COLO829 (cell line): ENCODE measurements around the gene KIF2B.
"Not testable (repeated sequence)": the region's sequence is repeated elsewhere in the genome, so short reads cannot be mapped to it uniquely, and the experiment has no call there.

ENCODE experiments used
- DNase-seq: peaks from one replicate; pipeline ENCODE4 v3.0.0; 2012; ENCODE audit warnings: low spot score

KIF2B gene

GRCh38 chr17:53822764-53823163 lies at the start of gene KIF2B:
KIF2B (plus strand) TSS chr17:53822927; CDS start chr17:53823034, 107 bp downstream.
- DNase-seq = no peak

DNA sequence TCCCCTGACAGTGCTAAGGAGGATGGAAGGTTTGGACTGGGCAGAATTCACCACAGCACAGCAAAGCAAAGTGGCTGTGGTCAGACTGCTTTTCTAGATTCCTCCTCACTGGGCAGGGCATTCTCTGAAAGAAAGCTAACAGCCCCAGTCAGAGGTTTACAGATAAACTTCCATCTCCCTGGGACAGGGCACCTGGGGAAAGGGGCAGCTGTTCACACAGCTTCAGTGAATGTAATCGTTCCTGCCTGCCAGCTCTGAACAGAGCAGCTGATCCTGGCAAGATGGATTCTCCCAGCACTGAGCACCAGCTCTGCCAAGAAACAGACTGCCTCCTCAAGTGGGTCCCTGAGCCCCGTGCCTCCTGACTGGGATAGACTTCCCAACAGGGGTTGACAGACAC lies 42.4 kb upstream of the KIF2B start:
- DNase-seq = no peak

DNA sequence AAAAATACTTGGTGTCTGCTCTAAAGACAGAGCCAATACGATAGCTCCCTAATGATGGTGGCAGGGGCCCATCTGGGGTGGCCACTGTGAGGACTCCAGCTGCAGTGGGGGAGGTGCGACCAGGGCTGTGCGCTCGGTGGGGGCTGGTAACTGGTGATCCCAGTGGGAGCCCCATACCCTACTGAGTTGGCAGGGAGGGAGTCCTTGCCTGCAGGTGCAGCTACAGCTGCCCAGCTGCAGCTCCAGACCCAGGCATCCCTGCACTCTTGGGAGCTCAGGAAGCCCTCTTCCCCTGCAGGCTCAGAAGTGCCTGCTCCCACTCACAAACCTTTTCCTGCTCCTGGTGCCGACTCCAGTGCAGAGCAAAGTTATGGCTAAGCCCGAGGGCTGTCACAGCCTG lies 31.2 kb upstream of the KIF2B start:
- DNase-seq = no peak

- no peak for DNase-seq
These were observed 30.3 kb upstream of the KIF2B start for GRCh38 chr17:53792451-53792850.

- DNase-seq = no peak
These were observed 29.7 kb upstream of the KIF2B start for GRCh38 chr17:53792997-53793396.

DNA sequence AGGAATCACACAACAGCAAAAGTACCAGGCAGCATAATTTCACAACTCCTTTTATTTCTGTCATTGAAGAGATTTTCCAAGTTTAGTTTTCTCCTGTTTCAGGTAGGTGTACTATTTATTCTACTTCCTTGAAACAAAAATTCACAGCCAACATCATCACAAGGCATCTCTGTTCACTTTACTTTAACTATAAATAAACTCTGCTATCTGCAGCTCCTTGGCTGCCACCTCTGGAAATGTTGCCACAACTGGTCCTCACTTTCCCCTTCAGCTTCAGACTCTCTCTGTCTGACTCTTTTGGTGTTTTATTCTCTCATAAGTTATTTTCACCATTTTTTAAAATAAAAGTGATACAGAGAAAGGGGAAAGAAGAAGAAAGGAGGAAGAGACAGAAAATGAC lies 27.9 kb upstream of the KIF2B start:
- no peak for DNase-seq

DNA sequence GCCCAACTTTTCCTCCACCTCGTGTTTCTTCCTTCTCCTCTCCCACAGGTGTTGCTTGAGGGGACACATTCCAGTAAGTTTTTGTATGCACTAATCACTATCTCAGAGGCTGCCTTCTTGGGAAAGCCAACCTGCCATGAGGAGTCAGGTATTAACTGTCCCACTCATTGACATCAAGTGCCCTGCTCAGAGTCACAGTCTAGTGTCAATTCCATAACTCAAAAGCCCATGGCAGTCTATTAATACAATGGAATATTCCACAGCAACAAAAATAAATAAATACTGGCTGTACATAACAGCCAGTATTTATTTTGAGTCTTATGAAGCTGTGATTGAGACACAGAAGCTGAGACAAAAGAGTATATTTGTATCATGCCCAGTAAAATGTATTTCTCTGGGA lies 26.1 kb upstream of the KIF2B start:
- no peak for DNase-seq

DNA sequence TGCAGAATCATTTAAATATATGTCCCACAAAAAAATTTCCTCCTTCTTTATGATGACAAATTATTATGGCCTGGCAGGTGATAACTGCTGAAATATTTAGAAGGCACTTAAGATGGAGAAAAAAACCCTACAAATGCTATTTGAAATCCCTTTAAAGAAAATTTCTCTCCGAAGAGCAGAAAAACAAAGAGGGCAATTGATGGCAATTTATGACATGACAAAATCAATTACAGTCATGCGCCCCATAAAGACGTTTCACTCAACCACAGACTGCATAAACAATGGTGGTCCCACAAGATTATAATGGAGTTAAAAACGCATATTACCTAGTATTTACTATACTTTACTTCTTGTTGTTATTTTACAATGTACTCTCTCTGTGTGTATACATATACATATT lies 25.2 kb upstream of the KIF2B start:
- DNase-seq = no peak

- no peak for DNase-seq
These were observed 18.3 kb upstream of the KIF2B start for GRCh38 chr17:53804437-53804836.

DNA sequence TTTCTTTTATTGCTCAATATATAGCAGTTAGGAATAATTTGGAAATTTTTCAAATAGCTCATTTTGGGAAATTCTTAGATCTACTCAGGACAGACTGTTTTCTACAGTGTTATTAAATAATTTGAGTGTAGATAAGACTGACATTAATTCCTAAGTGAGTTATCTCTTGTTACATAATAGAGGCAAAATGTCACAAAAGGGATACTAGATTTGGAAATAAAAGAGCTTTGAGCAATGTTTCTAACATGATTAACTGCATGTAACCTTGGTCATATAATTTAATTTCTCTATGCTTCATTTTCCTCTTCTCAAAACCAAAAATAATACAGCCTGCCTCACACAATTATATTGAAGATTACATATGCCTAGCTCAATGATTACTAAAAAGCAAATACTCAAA lies 16.3 kb upstream of the KIF2B start:
- DNase-seq = no peak

GRCh38 chr17:53807286-53807685 lies 15.4 kb upstream of the KIF2B start:
- no peak for DNase-seq

GRCh38 chr17:53818271-53818670 lies 4.5 kb upstream of the KIF2B start:
- no peak for DNase-seq

DNA sequence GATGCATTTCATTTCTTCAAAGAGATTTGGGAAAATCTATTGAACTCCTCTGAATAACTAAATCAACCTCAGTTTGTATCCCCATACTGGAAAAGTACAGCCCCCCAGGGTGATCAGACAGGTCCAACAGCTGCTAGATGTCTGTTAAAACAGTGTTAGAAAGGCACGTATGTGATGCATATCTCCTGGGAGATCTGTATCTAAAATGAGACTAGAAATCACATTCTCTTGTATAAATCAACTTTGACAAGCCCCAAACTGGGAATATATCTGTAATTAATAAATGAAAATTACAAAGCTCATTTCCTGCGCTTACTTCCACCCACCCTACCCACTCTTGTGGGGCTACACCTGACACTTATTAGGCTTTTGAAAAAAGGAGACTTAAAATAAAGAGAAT lies 3.8 kb upstream of the KIF2B start:
- DNase-seq = no peak

GRCh38 chr17:53819956-53820355 lies 2.8 kb upstream of the KIF2B start:
- no peak for DNase-seq

DNA sequence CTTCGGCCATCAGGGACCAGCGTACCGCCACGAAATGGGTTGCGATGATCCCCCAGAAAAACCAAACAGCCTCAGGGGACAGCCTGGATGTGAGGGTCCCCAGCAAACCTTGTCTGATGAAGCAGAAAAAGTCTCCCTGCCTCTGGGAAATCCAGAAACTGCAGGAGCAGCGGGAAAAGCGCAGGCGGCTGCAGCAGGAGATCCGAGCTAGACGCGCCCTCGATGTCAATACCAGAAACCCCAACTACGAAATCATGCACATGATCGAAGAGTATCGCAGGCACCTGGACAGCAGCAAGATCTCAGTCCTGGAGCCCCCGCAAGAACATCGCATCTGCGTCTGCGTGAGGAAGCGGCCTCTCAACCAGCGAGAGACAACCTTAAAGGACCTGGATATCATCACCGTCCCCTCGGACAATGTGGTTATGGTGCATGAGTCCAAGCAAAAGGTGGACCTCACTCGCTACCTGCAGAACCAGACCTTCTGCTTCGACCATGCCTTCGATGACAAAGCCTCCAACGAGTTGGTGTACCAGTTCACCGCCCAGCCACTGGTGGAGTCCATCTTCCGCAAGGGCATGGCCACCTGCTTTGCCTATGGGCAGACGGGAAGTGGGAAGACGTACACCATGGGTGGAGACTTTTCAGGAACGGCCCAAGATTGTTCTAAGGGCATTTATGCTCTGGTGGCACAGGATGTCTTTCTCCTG lies 769 bp downstream of the KIF2B start:
- DNase-seq = no peak

DNA sequence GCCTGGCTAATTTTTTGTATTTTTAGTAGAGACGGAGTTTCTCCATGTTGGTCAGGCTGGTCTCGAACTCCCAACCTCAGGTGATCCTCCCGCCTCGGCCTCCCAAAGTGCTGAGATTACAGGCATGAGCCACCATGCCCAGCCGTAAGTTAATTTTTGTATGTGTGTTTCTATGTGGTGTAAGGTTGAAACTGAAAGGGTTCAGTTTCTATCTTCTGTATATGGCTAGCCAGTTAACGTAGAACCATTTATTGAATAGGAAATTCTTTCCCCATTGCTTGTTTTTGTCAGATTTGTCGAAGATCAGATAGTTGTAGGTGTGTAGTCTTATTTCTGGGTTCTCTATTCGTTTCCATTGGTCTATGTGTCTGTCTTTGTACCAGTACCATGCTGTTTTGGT lies 12.0 kb downstream of the KIF2B start:
- DNase-seq = not testable (repeated sequence)

- DNase-seq = no peak
These were observed 14.4 kb downstream of the KIF2B start for GRCh38 chr17:53837131-53837530.

DNA sequence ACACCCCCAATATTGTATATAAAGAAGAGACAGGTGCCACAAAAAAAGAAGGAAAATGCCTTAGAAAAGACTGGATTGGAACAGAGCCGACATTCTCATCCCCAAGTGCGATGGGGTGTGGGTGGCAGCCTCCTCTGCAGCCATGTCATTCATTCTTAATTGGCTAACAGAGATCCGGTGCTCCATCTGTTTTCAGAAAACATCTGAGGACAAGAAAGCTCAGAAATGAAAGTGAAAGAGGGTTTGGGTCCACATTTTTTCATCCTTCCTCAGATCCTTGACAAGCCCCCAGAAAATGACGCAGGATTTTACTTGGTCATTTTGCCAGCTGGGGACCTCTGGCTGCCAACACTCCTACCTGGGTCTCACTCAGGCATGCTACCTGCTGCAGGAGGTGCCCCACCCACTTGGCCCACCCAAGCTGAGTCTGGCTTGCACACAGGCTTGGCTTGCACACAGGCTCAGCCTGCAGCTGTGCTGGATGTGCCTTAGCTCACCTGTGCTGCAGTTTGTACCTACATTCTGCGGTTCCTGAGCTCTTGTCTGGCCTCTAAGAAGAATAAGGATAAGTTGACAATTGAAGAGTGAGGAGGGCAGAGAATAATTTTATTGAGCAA lies 21.9 kb downstream of the KIF2B start:
- DNase-seq = no peak

DNA sequence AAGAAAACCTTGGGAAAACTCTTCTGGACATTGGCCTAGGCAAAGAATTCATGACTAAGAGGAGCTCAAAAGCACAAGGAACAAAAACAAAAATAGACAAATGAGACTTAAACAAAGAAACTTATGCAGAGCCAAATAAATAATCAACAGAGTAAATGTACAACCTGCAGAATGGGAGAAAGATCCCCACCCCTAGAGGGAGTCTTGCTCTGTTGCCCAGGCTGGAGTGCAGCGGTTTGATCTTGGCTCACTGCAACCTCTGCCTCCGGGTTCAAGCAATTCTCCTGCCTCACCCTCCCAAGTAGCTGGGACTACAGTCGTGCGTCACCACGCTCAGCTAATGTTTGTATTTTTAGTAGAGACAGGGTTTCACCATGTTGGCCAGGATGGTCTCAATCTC lies 48.4 kb downstream of the KIF2B start:
- not testable (repeated sequence) for DNase-seq
